Measurements from ENCODE around the gene NRIP1.
"Not testable (repeated sequence)": the region's sequence is repeated elsewhere in the genome, so short reads cannot be mapped to it uniquely, and the experiment has no call there.

NRIP1 gene

DNA sequence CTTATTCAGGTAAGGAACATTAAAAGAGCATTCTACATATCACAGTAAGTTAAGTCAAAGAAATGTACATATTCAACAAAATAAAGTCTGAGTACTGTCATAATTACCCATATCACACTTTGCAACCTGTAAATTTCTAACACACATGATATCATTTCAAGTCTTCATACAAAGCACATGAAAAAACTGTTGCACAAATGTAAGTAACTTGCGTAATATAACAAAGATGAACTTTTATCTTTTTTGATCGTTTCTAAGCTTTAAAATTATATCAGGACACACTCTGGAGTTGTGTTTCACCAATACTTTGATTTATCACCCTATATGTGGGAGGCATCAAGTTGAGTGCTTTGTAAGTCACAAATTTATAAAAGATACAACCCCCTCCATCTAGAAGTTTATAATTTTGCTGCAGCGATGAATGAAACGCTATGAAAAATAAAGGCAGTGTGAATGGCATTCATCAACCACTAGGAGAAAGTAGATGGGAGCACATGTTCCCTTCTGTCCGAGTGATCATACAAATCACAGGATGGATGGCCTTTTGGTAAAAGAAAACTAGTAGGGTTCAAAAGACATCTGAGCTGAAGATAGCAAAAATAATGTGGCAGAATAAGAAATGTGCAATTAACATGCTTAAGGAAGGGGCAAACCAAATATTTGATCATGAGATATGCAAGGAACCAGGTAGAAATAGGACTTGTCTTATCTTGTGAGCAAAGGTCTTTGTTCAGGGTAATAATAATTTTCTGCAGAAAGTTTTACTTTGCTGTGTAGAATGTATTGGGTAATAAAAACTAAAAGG is 27.5 kb downstream of the NRIP1 start:
- DNase-seq = no peak

DNA sequence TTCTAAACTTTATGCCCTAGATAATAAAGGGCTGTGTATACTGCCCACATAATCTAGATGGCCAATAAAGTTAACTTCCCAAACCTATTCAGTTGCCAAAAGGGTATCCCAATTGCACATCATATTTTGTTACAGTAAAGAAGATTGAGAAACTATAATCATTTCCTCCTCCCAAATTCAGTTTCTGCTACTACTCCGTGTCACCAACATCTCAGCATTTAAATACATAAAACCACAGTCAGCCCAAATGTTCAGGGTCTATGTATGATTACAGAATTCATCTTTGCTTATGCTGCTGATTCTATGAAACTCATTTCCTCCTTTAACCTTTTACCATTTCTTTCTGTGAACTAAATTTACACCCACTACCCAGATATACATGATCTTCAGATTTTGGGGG is 28.6 kb downstream of the NRIP1 start:
- no peak for DNase-seq

DNA sequence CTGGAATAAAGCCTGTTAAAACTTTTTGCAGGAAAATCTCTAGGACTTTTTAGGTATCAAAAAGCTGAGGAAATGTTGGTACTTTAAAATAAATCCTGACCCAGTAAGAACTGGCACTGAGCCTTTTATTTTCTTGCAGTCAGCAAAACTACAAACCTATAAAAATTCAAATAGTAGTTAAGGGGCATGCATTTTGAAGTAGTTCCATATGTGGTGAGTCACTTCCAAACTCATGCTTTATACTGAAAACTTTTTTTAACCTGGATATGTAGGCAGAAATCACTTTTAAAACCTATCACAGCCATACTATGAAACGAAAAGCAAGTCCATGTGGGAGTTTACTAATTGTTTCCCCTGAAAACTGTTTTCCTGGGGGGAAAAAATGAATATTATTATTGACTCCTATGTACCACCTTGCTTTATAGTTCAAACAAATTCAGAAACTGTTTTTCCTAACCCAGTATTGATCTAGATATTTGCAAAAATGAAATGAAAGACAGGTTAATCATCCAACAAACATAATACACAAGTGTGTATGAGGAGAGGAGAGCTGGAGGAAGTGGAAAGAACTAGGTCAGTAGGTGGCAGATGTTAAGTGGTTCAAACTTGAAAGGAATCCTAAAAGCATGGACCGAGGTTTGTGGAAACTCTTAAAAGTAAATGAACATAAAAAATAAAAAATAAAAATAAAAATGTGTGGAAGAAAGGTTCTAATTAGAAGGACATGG is 30.5 kb downstream of the NRIP1 start:
- no peak for DNase-seq

DNA sequence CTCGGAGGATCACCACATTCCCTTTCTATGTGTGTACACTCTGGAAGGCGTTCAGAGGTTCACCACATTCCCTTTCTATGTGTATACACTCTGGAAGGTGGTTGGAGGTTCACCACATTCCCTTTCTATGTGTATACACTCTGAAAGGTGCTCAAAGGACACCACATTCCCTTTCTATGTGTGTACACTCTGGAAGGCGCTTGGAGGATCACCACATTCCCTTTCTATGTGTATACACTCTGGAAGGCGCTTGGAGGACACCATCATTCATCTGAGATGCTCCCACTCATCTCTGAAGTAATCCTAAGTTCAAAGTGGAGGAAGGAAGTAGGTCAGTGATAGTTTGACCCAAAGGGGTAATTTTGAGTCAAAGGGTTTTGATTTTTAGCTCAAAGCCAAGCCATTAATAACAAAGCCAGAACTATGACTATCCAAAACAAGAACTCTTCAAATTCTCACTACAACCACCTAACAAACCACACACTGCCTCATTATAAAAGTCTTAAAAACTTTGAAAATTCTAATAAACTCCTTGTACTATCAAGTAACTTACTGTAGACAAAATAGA is 32.9 kb downstream of the NRIP1 start:
- no peak for DNase-seq

DNA sequence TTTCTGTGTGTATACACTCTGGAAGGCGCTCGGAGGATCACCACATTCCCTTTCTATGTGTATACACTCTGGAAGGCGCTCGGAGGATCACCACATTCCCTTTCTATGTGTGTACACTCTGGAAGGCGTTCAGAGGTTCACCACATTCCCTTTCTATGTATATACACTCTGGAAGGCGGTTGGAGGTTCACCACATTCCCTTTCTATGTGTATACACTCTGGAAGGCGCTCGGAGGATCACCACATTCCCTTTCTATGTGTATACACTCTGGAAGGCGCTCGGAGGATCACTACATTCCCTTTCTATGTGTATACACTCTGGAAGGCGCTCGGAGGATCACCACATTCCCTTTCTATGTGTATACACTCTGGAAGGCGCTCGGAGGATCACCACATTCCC is 33.4 kb downstream of the NRIP1 start:
- not testable (repeated sequence) for DNase-seq

DNA sequence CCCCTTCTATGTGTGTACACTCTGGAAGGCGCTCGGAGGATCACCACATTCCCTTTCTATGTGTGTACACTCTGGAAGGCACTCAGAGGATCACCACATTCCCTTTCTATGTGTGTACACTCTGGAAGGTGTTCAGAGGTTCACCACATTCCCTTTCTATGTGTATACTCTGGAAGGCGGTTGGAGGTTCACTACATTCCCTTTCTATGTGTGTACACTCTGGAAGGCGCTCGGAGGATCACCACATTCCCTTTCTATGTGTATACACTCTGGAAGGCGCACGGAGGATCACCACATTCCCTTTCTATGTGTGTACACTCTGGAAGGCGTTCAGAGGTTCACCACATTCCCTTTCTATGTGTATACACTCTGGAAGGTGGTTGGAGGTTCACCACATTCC is 33.9 kb downstream of the NRIP1 start:
- DNase-seq = not testable (repeated sequence)

DNA sequence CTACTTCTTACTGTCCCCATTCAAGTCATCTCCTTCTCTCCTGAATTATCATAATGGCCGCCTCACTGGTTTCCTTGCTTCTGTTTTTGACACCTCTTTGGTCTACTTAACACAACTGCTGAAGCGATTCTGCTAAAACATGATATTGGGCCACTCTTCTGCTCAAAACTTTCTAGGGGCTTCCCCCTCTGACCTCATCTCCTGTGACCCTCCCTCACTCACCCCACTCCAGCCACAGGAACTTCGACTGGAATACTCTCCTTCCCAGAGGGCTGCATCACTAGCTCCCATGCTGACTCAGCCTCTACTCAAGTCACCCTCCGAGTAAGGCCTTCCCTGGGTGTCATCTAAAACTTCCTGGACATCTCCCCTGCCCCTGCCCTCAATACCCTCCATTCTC is 35.7 kb downstream of the NRIP1 start:
- DNase-seq = peak; percentile 17

DNA sequence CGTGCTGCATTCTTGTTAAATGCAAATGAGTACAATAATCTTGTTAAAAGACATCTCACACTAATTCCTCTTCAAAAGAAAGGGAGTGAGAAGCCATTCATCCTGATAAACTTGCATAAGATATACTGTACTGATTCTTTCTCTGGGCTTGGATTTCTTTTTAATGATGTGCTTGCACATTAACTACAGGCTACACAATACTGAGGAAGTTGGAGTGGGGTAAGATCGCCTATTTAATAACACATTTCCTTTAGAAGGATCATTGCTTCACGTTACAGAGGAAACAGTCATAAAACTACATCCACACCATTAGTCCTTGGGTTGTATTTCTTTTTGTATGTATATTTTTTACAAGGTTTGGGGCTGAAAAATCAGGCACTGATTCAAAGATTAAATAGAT is 36.6 kb downstream of the NRIP1 start:
- DNase-seq = no peak

DNA sequence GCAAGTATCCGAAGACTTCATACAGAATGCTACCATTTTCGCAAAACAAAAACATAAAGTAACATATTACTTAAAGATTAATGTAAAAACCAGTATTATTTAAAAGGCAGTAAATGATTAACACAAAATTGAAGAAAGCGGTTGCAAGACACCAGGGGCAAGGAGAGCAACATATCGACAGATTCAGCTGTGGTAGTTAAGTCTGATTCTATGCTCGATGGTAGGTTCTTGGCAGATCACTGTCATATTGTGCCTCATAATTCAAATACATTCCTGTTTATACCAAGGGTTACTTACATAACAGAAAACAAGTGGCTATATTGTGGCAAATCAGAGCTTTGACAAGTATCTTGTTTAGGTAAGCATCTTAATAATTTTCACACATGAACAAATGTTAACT is 37.7 kb downstream of the NRIP1 start:
- no peak for DNase-seq

DNA sequence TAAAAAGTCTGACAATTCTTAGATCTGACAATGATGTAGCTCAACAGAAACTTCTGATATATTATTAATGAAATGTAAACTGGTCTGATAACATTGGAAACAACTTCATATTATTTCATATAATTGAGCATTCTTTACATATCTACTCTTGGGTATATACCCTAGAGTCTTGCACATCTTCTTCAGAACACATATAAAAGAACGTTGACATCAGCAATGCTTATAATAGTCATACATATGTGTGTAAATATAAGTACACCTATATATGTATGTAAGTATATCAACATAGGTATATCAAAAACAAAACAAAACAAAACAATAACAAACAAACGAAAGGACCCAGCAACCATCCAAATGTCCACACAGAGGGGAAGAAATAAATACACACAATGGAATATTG is 38.4 kb downstream of the NRIP1 start:
- DNase-seq = no peak

DNA sequence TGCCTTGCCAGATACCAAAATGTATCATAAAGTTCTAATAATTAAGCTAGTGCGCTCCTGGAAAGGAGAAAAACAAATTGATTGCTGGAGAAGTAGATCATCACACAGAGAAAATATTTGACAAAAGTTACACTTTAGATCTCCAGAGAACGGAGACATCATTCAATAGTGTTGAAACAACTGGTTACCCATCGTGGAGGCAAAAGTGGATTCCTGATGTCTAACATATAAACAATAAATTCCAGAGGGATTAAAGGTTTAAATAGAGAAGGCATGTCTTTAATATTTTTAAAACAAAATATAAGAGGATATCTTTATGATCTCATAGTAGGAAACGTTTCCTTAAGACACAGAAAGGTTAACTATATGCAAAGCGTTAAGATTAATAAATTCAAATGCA is 41.0 kb downstream of the NRIP1 start:
- DNase-seq = no peak

DNA sequence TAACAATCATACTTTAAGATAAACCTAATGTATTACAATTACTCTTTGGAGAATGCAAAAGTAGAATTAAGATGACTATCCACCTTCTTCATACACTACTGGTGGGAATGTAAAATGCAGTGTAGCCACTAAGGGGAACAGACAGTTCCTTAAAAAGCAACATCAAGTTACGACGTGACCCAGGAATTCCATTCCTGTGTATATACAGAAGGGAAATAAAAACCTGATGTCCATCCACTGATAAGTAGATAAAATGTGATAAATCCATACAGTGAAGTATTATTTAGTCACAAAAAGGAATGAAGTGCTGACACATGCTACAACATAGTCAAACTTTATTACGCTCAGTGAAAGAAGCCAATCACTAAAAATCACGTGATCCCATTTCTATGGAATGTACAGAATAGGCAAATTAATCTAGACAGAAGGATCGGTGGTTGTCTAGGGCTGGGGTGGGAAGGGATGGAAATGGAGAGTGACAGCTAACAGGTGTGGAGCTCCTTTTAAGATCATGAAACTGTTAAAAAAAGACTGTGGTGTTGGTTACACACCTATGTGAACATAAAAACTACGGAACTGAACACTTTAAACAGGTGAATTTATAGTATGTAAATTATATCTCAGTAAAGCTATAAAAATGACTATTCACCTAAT is 42.1 kb downstream of the NRIP1 start:
- no peak for DNase-seq

DNA sequence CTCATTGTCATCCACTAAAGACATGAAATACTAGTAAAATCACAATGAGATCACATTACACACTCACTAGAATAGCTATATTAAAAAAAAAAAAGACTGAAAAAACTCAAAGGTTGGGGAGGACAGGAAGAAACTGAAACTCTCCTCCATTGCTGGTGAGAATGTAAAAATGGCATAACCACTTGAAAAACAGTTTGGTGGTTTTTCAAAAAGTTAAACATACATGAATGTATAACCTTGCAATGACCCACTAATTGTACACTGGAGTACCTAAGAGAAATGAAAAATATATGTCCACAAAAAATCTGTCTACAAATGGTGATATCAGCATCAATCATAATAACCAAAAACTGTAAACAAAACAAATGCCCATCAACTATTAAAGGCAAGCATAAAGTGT is 44.0 kb downstream of the NRIP1 start:
- DNase-seq = no peak

DNA sequence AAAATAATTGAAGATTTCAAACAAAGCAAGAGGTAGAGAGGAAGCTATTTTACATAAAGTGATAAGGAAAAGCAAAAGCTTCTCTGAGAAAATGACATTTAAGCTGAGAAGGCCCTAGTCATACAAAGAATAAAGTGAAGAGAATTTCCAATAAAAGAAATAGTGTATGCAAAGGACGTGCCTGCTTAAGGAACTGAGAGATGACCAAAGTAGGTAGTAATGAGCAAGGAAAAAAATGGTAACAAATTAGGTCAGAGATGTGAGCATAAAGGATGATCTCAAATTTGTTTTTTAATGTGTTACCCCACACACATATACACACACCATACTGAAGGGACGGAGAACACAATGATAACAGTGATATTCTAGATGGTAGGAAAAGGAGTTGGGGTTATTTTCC is 46.4 kb downstream of the NRIP1 start:
- DNase-seq = no peak

DNA sequence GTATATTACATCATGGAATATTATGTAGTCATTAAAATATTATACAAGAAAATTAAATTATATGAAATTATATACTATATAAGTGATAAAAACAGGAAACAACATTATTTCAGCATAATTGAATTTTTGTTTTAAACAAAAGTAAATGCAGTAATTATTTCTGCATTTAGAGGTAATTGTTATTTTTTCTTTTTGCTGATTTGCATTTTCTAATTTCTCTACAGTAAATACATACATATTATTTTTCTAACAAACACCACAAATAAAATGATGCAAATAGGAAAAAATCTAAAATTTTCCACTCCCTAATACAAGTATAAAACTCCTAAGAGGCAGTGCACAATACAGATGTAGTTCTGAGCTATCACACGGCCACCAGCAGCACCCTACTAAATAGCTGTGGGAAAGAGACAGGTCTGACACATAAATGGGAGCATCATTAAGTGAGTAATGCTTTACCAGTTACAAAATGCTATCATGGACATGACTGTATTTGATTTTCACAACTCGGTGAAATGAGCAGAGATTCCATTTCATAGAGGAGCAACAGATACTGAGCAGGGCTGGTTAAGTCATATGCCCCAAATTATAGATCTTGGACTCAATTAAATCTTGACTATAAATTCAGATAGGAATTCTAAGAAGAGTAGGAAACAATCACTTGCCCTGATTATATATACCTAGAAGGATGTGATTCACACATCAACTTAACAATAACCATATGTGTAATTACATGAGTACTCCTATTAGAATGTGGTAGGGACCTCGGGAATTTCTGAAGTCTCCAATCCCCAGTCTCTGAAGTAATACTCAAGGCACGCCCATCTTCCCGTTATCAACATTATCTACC is 49.0 kb downstream of the NRIP1 start:
- DNase-seq = no peak

DNA sequence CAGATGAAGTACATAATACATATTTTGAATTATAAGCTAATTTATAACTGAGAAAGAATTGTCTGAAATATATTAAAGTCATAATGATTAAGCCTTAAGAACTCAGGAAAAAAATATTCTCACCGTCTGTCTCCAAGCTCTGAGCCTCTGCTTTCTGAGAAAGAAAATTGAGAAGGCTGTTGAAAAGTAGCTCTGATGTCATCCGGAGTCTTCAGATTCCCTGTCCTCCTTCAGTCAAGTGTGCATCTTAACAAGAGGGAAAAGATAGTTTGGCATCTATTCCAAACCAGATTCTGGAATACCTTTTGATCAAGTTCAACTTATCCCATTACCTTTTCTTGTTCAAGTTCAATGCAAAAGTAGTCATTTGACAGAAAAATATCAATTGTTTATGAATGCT is 50.6 kb downstream of the NRIP1 start:
- DNase-seq = no peak

DNA sequence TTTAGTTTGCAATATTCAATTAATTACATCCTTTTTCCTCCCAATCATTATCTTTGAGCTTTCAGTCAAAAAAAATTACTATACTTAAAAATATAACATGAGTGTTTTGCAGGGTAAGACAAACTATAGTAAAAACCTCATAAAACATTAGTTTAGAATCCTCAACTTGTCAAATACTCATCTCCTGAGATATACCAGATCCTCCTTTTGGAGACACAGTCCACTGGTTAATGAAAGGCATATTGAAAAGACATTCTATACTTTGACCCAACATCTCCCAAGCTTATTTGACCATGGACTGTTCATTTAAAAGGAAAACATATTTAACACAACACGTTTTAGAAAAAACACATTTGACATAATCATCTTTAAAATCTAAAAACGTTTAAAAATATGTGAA is 52.8 kb downstream of the NRIP1 start:
- no peak for DNase-seq

DNA sequence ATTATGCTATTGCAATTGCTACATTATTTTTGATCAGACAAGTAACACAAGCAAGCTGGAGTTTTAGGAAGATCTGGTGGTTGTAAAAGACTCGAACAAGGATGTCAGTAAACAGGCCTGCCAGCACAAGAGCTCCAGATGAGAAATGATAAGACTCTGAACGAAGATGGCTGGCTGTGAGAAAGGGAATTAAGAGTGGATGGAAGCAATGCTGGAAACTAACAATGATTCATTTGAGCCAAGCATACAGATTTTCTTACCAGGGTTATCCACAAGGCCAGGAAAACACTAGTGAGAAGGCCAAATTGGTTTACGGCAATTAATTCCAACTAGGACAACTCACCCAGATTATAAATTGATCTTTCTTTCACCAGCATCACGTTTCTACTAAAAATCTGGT is 54.2 kb downstream of the NRIP1 start:
- DNase-seq = no peak

DNA sequence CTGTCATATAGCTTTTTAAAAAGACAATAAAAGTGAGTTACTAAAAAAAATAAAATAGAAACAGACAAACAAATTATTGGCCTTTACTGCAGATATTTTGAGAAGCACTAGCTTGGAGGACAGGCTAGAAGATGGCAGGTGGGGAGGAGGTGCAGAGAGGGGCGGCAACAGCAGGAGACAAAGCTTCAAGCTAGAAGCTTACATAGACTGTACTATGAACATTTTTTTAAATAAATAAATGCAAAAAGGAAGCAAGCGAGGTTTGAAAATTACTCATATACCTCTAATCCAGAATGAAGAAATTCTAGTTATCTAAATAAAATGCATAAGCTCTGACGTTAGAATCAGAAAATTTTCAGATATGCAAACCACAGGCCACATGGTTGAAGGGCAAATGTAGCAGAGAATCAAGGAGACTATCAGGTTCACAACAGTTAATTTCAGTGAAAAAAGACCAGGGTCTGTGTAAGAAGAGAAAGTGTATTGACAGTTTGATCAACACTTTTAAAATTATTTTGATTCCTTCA is 54.9 kb downstream of the NRIP1 start:
- DNase-seq = no peak

DNA sequence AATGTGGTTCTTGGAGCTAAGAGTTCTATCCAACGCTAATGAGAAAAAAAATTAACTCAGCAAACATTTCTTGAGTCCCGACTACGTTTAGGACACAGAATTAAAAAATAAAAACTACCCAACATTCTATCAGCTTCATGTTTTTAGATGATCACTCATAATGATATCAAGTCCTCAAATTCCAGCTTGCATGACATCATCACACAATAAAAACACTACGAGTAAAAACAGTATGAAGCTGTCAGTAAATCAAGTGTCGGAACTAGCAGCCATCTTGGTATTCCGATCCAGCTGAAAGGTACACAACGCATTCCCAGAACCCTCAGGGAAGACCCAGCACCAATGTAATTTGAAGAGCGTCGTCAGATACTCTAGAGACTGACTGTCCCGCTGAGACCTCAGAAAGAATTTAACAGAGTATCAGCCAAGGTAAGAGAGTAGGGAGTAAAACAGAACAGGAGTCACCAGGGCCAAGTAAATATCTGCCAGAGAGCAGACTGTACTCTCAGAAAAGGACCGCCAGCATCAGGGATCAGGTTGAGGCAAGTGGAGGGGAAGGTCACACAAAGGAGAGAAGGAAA is 57.0 kb downstream of the NRIP1 start:
- DNase-seq = no peak

DNA sequence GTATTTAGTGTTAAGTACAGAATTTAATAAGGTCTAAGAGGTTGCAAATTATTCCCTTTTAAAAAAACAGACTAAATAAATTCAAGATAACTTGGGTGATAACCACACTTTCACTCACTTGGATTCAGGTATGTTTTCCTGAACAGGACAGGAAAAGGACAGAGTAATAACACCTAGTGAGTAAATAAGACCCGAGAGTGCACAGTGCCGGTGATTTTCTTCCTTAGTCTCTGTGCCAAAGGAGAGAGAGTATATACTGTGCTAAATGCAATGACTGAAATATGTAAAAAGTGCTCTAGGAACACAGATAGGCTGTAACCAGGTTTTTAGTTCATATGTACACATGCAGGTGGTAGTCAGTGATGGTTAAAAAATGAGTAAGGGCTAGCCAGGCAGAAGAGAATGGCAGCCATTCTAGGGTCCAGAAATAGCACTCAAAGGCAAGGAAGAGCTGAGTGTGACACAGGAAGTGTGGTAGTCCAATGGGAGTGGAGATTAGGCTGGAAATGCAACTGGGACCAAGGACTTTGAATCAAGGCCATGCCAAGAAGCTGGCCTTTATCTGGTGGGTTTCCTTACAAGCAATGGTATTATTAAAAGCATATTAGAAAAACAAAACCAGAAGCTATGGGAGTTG is 58.1 kb downstream of the NRIP1 start:
- no peak for DNase-seq

DNA sequence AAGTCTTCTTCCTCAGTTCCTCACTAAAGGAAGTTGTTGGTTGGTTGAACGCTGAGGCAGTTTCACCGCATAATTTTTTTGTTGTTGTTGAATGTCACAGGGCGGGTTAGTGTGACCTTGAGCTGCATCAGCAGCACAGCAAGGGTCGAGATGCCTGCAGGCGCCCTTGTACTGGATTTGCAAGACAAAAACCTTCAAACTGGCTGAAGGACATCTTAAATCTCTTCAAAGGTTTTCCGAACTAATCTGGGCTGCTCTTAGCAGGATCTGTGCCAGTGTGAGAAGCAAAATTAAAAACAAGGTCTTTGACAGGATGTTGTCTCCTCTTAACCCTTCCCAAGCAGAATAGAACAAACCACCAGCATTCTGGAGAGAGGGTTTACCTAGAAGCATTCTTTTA is 59.4 kb downstream of the NRIP1 start:
- DNase-seq = no peak
